Neuronal stem cell (in vitro differentiated cells): ENCODE measurements around the gene TNNI2.
A peak's percentile ranks its signal among the peaks of the same experiment; 100 is the strongest.
"Not testable (repeated sequence)": the region's sequence is repeated elsewhere in the genome, so short reads cannot be mapped to it uniquely, and the experiment has no call there.

Source experiments
- DNase-seq: peaks from one replicate; pipeline ENCODE4 v3.0.0-alpha.2; 2013; ENCODE audit warnings: low spot score
- H2AFZ ChIP-seq: one replicate; pipeline ENCODE4 v1.6.1; 2013; ENCODE audit warnings: mild to moderate bottlenecking, low read length, inconsistent platforms
- H2AK5ac ChIP-seq: 2 replicates; pipeline ENCODE4 v1.6.1; 2013; ENCODE audit warnings: low read depth, mild to moderate bottlenecking, inconsistent platforms, low read length, moderate library complexity, mixed read lengths
- H2BK120ac ChIP-seq: 2 replicates; pipeline ENCODE4 v1.6.1; 2013; ENCODE audit warnings: low read depth, mild to moderate bottlenecking, inconsistent platforms, low read length, moderate library complexity, mixed read lengths
- H2BK12ac ChIP-seq: one replicate; pipeline ENCODE4 v1.6.1; 2013; ENCODE audit warnings: low read length, inconsistent platforms
- H2BK15ac ChIP-seq: 2 replicates; pipeline ENCODE4 v1.6.1; 2013; ENCODE audit warnings: mild to moderate bottlenecking, low read length, inconsistent platforms, mixed read lengths
- H2BK5ac ChIP-seq: one replicate; pipeline ENCODE4 v1.6.1; 2013; ENCODE audit warnings: inconsistent platforms, mild to moderate bottlenecking, low read length, moderate library complexity
- H3K14ac ChIP-seq: one replicate; pipeline ENCODE4 v1.6.1; 2013; ENCODE audit warnings: low read length, inconsistent platforms
- H3K18ac ChIP-seq: 2 replicates; pipeline ENCODE4 v1.6.1; 2013; ENCODE audit warnings: low read length, inconsistent platforms
- H3K23ac ChIP-seq: 2 replicates; pipeline ENCODE4 v1.6.1; 2013; ENCODE audit warnings: low read depth, mild to moderate bottlenecking, mixed read lengths, low read length, inconsistent platforms; ENCODE audit not compliant: poor library complexity
- H3K27ac ChIP-seq: replicated peaks from 3 replicates; pipeline ENCODE4 v1.5.1; 2013; ENCODE audit warnings: low read length, inconsistent platforms
- H3K27me3 ChIP-seq, 3 experiments: 2 replicates each; pipeline ENCODE4 v1.6.1; 2013; ENCODE audit warnings: low read length in 3 of 3, mild to moderate bottlenecking in 2 of 3, inconsistent platforms in 1 of 3, low read depth in 1 of 3, mixed read lengths in 1 of 3, moderate library complexity in 1 of 3; ENCODE audit not compliant: control insufficient read depth in 3 of 3, insufficient read depth in 3 of 3
- H3K36me3 ChIP-seq, 2 donors: replicated peaks in 1 of 2; 2 replicates each; pipeline ENCODE4 v1.6.1; 2013; ENCODE audit warnings: low read length in 2 of 2; ENCODE audit not compliant: control insufficient read depth in 2 of 2, insufficient read depth in 2 of 2
- H3K4ac ChIP-seq: 2 replicates; pipeline ENCODE4 v1.6.1; 2013; ENCODE audit warnings: inconsistent platforms, mild to moderate bottlenecking, low read length, moderate library complexity
- H3K4me1 ChIP-seq, 2 donors: 1 replicate in 1 of 2; 2 replicates in 1 of 2; pipeline ENCODE4 v1.6.1; 2013; ENCODE audit warnings: low read length in 2 of 2, low read depth in 1 of 2; ENCODE audit not compliant: control insufficient read depth in 2 of 2, insufficient read depth in 1 of 2
- H3K4me2 ChIP-seq: one replicate; pipeline ENCODE4 v1.6.1; 2013; ENCODE audit warnings: mild to moderate bottlenecking, low read length, inconsistent platforms; ENCODE audit not compliant: insufficient read depth, poor library complexity, severe bottlenecking
- H3K4me3 ChIP-seq, 2 donors: 2 replicates each; pipeline ENCODE4 v1.5.1; 2013; ENCODE audit warnings: low read length in 2 of 2, mild to moderate bottlenecking in 2 of 2, inconsistent platforms in 1 of 2, moderate library complexity in 1 of 2
- H3K79me1 ChIP-seq: one replicate; pipeline ENCODE4 v1.6.1; 2013; ENCODE audit warnings: low read depth, mild to moderate bottlenecking, inconsistent platforms, low read length, moderate library complexity
- H3K9ac ChIP-seq: one replicate; pipeline ENCODE4 v1.6.1; 2013; ENCODE audit warnings: mild to moderate bottlenecking, low read depth, low read length, inconsistent platforms; ENCODE audit not compliant: poor library complexity
- H3K9me3 ChIP-seq, 2 donors: replicated peaks in 1 of 2; 2 replicates each; pipeline versions ENCODE3 to v1.6.1; 2013; ENCODE audit warnings: low read length in 2 of 2, mild to moderate bottlenecking in 2 of 2, inconsistent platforms in 1 of 2, low read depth in 1 of 2, mixed read lengths in 1 of 2, moderate library complexity in 1 of 2; ENCODE audit not compliant: control insufficient read depth in 2 of 2, insufficient read depth in 1 of 2
- H4K8ac ChIP-seq: one replicate; pipeline ENCODE4 v1.6.1; 2013; ENCODE audit warnings: low read depth, mild to moderate bottlenecking, inconsistent platforms, low read length, moderate library complexity
- H4K91ac ChIP-seq: one replicate; pipeline ENCODE4 v1.6.1; 2013; ENCODE audit warnings: low read length, low read depth, mild to moderate bottlenecking, inconsistent platforms; ENCODE audit not compliant: poor library complexity
- WGBS, 2 donors: extraction: QIAGEN DNeasy Blood & Tissue Kit; methylation state at CpG; one replicate each; pipeline ENCODE4 v1.1.7; 2013; ENCODE audit warnings: missing lambda C conversion rate in 2 of 2, mixed read lengths in 1 of 2; ENCODE audit not compliant: insufficient read length in 2 of 2, insufficient replicate concordance in 1 of 2; ENCODE audit errors: extremely low coverage in 2 of 2; 5-methylcytosine and 5-hydroxymethylcytosine counted together

Gene TNNI2

GRCh38 chr11:1873048-1873812 lies 34.4 kb downstream of the TNNI2 start:
- no peak overlapping the region for H4K91ac ChIP-seq
- H2AK5ac ChIP-seq, result peak overlapping the region; percentile 88
- no peak for DNase-seq
- H2BK12ac ChIP-seq, result peak overlapping the region; percentile 41
- H2AFZ ChIP-seq, result no peak overlapping the region
- peak overlapping the region; percentile 100 for H2BK15ac ChIP-seq
- peak overlapping the region; percentile 3 for H3K14ac ChIP-seq
- H3K79me1 ChIP-seq, result no peaks in the 10 kb centered on the region
- no CpG with 5 or more reads among the region's 11 CpGs for WGBS, 2 donors
- H3K9ac ChIP-seq, result no peak overlapping the region
- H3K27ac ChIP-seq, result no peak overlapping the region
- no peak overlapping the region for H3K4me3 ChIP-seq
- no peaks in the 10 kb centered on the region for H3K9me3 ChIP-seq
- H3K18ac ChIP-seq, result peak overlapping the region; percentile 87
- H2BK5ac ChIP-seq, result no peak overlapping the region
- H3K23ac ChIP-seq, result no peak overlapping the region
- H2BK120ac ChIP-seq, result no peak overlapping the region
- no peak overlapping the region for H4K8ac ChIP-seq
- no peak overlapping the region for H3K4me2 ChIP-seq
- peaks cover 11 to 31% of the 10 kb centered on the region in 2 donors for H3K4me1 ChIP-seq
- no peak overlapping the region for H3K4ac ChIP-seq
- no peaks in the 10 kb centered on the region for H3K36me3 ChIP-seq
- peaks cover 0 to 3% (median 0%) of the 10 kb centered on the region in 3 experiments for H3K27me3 ChIP-seq

- not testable (repeated sequence) for H2BK5ac ChIP-seq, H3K9me3 ChIP-seq, DNase-seq, H3K27ac ChIP-seq, H4K91ac ChIP-seq, H3K4me3 ChIP-seq, H3K4ac ChIP-seq, H4K8ac ChIP-seq, H3K36me3 ChIP-seq, H3K23ac ChIP-seq, H3K27me3 ChIP-seq, H2AFZ ChIP-seq, H3K79me1 ChIP-seq, H3K4me2 ChIP-seq, H2BK120ac ChIP-seq, H3K9ac ChIP-seq
- WGBS, 2 donors, result no CpG with 5 or more reads among the region's 17 CpGs
- Histone ChIP-seq H3K4me1 (peaks cover 11 to 30% of the 10 kb centered on the region in 2 donors), H3K18ac (peak overlapping the region; percentile 87), H3K14ac (peak overlapping the region; percentile 3), H2BK12ac (peak overlapping the region; percentile 41), H2BK15ac (peak overlapping the region; percentile 100), H2AK5ac (peak overlapping the region; percentile 88)
These were observed 35.0 kb downstream of the TNNI2 start for GRCh38 chr11:1873813-1874150.

DNA sequence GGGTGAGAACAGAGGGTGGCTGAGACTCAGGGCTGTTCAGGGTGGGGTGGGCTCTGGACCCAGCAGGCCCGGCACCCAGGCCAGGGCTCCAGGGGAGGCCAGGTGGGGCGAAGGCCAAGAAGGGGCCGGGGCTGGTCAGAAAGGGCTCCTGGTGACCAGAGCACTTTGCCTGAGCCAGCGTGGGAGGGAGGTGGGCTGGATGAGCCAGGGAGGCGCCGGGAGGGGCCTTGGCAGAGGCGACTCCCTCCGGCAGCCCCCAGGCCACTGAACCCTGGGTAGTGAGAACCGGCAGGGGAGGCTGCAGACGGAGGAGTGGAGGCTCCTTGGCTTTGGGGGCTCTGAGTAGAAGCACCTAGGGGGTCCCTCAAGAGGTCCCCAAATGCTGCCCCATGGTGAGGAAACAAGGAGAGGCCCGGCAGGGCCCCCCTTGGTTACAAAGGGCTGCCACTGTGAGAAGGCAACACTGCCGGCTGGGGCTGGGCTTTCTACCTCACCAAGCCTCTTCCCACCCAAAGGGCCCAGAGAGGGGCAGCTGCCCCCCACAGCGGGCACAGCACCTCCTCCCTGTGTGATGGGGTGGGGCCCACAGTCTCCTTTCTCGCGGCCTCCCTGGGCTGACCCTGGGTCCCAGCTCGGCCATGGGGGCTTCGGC lies 35.8 kb downstream of the TNNI2 start:
- H4K8ac ChIP-seq, H2AFZ ChIP-seq, H2BK5ac ChIP-seq, H3K27me3 ChIP-seq, H3K9me3 ChIP-seq, H3K4me2 ChIP-seq, H2BK120ac ChIP-seq, H3K27ac ChIP-seq, H3K36me3 ChIP-seq, H3K4me3 ChIP-seq, H4K91ac ChIP-seq, H3K79me1 ChIP-seq, H3K9ac ChIP-seq, H3K14ac ChIP-seq, H3K4ac ChIP-seq, H3K23ac ChIP-seq, DNase-seq: not testable (repeated sequence)
- peak overlapping the region; percentile 71 for H3K18ac ChIP-seq
- H2AK5ac ChIP-seq, result peak overlapping the region; percentile 88
- peak overlapping the region; percentile 75 for H2BK15ac ChIP-seq
- peaks cover 11 to 25% of the 10 kb centered on the region in 2 donors for H3K4me1 ChIP-seq
- peak overlapping the region; percentile 22 for H2BK12ac ChIP-seq
- no CpG with 5 or more reads among the region's 17 CpGs for WGBS, 2 donors

DNA sequence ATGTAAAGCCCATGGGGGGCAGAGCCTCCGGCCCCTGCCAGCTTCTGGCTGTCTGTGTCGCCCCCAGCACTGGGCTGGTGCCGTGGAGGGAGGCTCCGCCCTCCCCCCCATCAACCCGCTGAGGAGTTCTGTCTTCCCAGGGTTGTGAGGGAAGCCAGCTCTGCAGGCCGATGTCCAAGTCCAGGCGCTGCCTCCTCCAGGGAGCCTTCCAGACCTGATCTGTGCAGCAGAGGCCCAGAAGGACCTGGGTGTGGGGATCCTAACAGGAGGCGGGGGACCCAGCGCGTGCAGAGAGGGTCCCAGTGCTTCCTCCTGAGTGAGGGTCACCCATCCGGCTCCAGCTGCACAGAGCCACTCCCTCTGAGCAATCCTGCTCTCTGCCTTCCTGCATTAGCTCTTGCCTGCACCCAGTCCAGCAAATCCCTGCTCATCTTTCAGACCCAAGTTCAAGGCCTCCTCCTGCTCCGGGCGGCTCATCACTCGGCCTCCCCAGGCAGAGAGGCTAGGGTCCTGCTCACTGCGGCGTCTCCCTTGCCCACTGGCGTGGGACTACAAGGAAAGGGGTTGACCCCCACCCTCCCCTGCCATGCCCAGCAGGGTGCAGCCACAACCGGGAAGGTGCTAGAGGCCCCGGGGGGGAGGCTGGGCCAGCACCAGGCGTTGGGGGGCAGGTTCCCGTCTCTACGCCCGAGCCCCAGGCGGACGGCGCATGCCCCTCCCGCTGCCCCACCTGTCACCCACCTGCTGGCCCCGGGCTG lies 36.5 kb downstream of the TNNI2 start:
- H3K9ac ChIP-seq, result no peak overlapping the region
- DNase-seq, result no peak
- H2BK12ac ChIP-seq, result peak overlapping the region; percentile 6
- H3K14ac ChIP-seq, result peak overlapping the region; percentile 31
- no peak overlapping the region for H3K27ac ChIP-seq
- H2BK120ac ChIP-seq, result no peak overlapping the region
- peak overlapping the region; percentile 75 for H2BK15ac ChIP-seq
- peak overlapping the region; percentile 88 for H2AK5ac ChIP-seq
- no peak overlapping the region for H2AFZ ChIP-seq
- H2BK5ac ChIP-seq, result no peak overlapping the region
- peaks cover 11 to 21% of the 10 kb centered on the region in 2 donors for H3K4me1 ChIP-seq
- no peak overlapping the region for H4K91ac ChIP-seq
- no peaks in the 10 kb centered on the region for H3K9me3 ChIP-seq
- no peak overlapping the region for H3K4ac ChIP-seq
- no peak overlapping the region for H3K4me3 ChIP-seq
- H3K4me2 ChIP-seq, result no peak overlapping the region
- no CpG with 5 or more reads among the region's 28 CpGs for WGBS, 2 donors
- no peaks in the 10 kb centered on the region for H3K36me3 ChIP-seq
- no peak overlapping the region for H4K8ac ChIP-seq
- peaks cover 0 to 3% (median 0%) of the 10 kb centered on the region in 3 experiments for H3K27me3 ChIP-seq
- H3K18ac ChIP-seq, result peak overlapping the region; percentile 28
- H3K23ac ChIP-seq, result no peak overlapping the region
- H3K79me1 ChIP-seq, result no peaks in the 10 kb centered on the region
